Measurements from ENCODE around the gene CHRNA3. TPM values are rescaled to one million over a fixed set of nuclear protein-coding genes. Genes with fewer than 3 reads are reported as not detected.

The CHRNA3 gene
- not detected for total RNA-seq

- DNase-seq (ENCODE audit: low spot score) (no peak), ATAC-seq (peak; percentile 29)
Observed at GRCh38 chr15:78620527-78621421, at the start of gene CHRNA3. Gene CHRNA3 (minus strand): TSS chr15:78620996. CDS start chr15:78620794, 202 bp downstream.

GRCh38 chr15:78668987-78669386 lies 48.2 kb upstream of the CHRNA3 start:
- no peak for DNase-seq (ENCODE audit: low spot score)
- no peak for ATAC-seq

GRCh38 chr15:78667578-78668236 lies 46.9 kb upstream of the CHRNA3 start:
- ATAC-seq (no peak), DNase-seq (ENCODE audit: low spot score) (no peak)

GRCh38 chr15:78666010-78666409 lies 45.2 kb upstream of the CHRNA3 start:
- no peak for ATAC-seq
- DNase-seq (ENCODE audit: low spot score): no peak

GRCh38 chr15:78663703-78664102 lies 42.9 kb upstream of the CHRNA3 start:
- ATAC-seq (no peak), DNase-seq (ENCODE audit: low spot score) (no peak)

GRCh38 chr15:78662028-78662427 lies 41.2 kb upstream of the CHRNA3 start:
- ATAC-seq (no peak), DNase-seq (ENCODE audit: low spot score) (no peak)

GRCh38 chr15:78661001-78661400 lies 40.2 kb upstream of the CHRNA3 start:
- ATAC-seq: no peak
- DNase-seq (ENCODE audit: low spot score): no peak

GRCh38 chr15:78660584-78660983 lies 39.8 kb upstream of the CHRNA3 start:
- ATAC-seq: no peak
- no peak for DNase-seq (ENCODE audit: low spot score)

GRCh38 chr15:78658823-78659222 lies 38.0 kb upstream of the CHRNA3 start:
- ATAC-seq: no peak
- no peak for DNase-seq (ENCODE audit: low spot score)

GRCh38 chr15:78654272-78654671 lies 33.5 kb upstream of the CHRNA3 start:
- ATAC-seq (no peak), DNase-seq (ENCODE audit: low spot score) (no peak)

GRCh38 chr15:78651930-78652615 lies 31.3 kb upstream of the CHRNA3 start:
- no peak for ATAC-seq

GRCh38 chr15:78651007-78651406 lies 30.2 kb upstream of the CHRNA3 start:
- ATAC-seq (peak; percentile 90), DNase-seq (ENCODE audit: low spot score) (peak; percentile 82)

More at GRCh38 chr15:78651930-78652615, 31.3 kb upstream of the CHRNA3 start:
- DNase-seq (ENCODE audit: low spot score): no peak

- DNase-seq (ENCODE audit: low spot score) (no peak), ATAC-seq (no peak)
Observed at GRCh38 chr15:78650022-78650421, 29.2 kb upstream of the CHRNA3 start.

- ATAC-seq: peak; percentile 20
- DNase-seq (ENCODE audit: low spot score): no peak
Observed at GRCh38 chr15:78645009-78645408, 24.2 kb upstream of the CHRNA3 start.

- no peak for ATAC-seq
- no peak for DNase-seq (ENCODE audit: low spot score)
Observed at GRCh38 chr15:78642331-78642730, 21.5 kb upstream of the CHRNA3 start.

- ATAC-seq (no peak), DNase-seq (ENCODE audit: low spot score) (no peak)
Observed at GRCh38 chr15:78641749-78642275, 21.0 kb upstream of the CHRNA3 start.

GRCh38 chr15:78641102-78641748 lies 20.4 kb upstream of the CHRNA3 start, which contains the start of gene CHRNB4:
Gene CHRNB4 (minus strand): TSS chr15:78641210. CDS start chr15:78641133, 77 bp downstream.
- no peak for DNase-seq (ENCODE audit: low spot score)

GRCh38 chr15:78640527-78641101 lies 19.8 kb upstream of the CHRNA3 start:
- ATAC-seq (no peak), DNase-seq (ENCODE audit: low spot score) (no peak)

More at GRCh38 chr15:78641102-78641748, 20.4 kb upstream of the CHRNA3 start, which contains the start of gene CHRNB4:
- ATAC-seq: no peak

GRCh38 chr15:78638658-78639314 lies 18.0 kb upstream of the CHRNA3 start:
- ATAC-seq: peak; percentile 87

More at GRCh38 chr15:78638658-78639314, 18.0 kb upstream of the CHRNA3 start:
- peak; percentile 55 for DNase-seq (ENCODE audit: low spot score)
